NB4 (cell line): Measurements from ENCODE around the gene C15orf62.

ENCODE experiments used
- POLR2A ChIP-seq: IDR thresholded peaks from 2 replicates; pipeline ENCODE4 v1.6.1; 2011; ENCODE audit warnings: mild to moderate bottlenecking; ENCODE audit not compliant: insufficient read length; ENCODE audit errors: extremely low read depth
- TF ChIP-seq, protein P1 (sequence below): IDR thresholded peaks from one replicate; pipeline ENCODE4 v1.5.1; 2012; ENCODE audit warnings: low read depth, low read length
- TF ChIP-seq, protein P2 (sequence below): IDR thresholded peaks from 2 replicates; pipeline ENCODE4 v1.6.1; 2011; ENCODE audit warnings: low read depth, low read length

DNA sequence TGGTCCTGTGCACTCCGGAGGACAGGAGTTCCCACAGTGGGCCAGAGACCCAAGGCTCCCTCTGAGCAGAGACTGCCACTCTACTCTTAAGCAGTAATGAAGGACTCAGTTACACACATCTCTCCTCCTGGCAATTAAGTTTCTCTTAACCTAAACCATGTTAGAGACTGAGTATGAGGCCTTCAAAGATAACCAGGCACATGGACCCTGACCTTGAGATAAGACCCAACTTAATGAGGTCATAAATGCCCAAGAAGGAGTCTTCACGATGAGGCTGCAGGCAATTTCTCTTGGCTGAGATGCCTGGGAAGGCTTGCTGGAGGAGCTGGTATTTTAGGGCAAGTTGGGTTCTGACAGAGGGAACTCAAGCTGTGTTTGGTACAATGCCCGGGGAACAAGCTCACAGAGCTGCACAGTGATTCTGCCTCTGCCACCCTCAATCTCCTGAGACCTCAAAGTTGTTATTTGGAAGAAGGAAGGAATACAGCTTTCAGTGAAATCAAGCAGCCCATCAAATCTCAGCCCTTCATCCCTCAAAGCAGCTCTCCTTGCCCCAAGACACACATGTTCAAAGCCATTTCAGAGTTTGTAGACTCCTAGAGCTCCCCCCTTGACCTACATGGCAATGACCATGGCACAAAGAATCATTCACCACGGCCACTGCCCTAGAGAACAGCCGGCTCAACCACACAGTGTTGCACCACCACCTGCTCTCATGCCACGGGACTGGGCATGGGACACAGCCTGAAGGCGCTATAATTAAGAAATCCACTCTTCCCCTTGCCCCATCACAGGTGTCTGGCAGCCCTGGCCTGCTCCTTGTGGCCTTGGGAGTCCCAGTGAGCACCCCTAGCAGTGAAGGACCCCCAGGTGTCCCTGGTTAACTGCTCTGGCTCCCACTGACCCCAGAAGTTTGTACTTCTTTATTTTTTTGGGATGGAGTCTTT lies 21.8 kb upstream of the C15orf62 start:
- TF ChIP-seq, protein P1, sequence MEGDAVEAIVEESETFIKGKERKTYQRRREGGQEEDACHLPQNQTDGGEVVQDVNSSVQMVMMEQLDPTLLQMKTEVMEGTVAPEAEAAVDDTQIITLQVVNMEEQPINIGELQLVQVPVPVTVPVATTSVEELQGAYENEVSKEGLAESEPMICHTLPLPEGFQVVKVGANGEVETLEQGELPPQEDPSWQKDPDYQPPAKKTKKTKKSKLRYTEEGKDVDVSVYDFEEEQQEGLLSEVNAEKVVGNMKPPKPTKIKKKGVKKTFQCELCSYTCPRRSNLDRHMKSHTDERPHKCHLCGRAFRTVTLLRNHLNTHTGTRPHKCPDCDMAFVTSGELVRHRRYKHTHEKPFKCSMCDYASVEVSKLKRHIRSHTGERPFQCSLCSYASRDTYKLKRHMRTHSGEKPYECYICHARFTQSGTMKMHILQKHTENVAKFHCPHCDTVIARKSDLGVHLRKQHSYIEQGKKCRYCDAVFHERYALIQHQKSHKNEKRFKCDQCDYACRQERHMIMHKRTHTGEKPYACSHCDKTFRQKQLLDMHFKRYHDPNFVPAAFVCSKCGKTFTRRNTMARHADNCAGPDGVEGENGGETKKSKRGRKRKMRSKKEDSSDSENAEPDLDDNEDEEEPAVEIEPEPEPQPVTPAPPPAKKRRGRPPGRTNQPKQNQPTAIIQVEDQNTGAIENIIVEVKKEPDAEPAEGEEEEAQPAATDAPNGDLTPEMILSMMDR: no peak
- TF ChIP-seq POLR2A: no peak
- TF ChIP-seq, protein P2, sequence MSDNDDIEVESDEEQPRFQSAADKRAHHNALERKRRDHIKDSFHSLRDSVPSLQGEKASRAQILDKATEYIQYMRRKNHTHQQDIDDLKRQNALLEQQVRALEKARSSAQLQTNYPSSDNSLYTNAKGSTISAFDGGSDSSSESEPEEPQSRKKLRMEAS: no peak
